ENCODE results near the gene TBX2.

DNA sequence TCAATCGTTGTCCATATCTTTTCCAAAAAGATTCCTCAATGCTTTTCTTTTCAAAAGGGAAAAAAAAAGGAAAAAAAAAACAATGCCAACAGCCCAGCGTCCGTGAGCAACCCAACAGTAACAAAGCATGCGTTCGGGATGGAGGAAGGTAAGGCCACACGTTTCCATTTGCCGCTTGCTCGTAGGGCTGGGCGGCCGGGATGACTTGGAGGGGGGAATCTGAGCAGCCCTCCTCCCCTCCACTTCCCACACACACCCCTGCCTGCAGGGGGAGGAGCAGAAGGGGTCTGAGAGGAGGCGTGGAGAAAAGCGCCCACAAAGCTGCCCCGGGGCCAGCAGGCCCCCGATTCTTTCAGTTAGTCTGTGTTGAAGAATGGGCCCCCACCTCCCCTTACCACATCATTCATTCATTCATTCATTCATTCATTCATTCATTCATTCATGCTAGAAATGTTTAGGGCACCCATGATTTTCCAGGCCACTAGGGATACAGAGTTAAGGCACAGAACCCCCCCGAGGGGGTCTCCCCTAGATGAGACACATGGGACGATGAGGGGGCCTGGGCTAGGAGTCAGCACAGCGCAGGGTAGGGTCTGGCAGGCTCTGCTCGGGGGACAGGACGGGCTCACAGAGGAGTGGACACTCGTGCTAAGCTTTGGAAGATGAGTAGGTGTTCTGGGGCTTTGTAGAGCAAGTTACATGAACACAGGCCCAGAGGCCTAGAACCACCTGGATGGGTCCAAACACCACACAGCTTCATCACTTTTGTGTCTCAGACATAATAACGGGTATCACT lies 10.9 kb upstream of the TBX2 start:
- TF ChIP-seq EZH2 (IDR thresholded peaks at IDR 0.05; ENCODE audit: low read length) = no peak
- TF ChIP-seq, protein P1, sequence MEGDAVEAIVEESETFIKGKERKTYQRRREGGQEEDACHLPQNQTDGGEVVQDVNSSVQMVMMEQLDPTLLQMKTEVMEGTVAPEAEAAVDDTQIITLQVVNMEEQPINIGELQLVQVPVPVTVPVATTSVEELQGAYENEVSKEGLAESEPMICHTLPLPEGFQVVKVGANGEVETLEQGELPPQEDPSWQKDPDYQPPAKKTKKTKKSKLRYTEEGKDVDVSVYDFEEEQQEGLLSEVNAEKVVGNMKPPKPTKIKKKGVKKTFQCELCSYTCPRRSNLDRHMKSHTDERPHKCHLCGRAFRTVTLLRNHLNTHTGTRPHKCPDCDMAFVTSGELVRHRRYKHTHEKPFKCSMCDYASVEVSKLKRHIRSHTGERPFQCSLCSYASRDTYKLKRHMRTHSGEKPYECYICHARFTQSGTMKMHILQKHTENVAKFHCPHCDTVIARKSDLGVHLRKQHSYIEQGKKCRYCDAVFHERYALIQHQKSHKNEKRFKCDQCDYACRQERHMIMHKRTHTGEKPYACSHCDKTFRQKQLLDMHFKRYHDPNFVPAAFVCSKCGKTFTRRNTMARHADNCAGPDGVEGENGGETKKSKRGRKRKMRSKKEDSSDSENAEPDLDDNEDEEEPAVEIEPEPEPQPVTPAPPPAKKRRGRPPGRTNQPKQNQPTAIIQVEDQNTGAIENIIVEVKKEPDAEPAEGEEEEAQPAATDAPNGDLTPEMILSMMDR (optimal IDR thresholded peaks at IDR 0.05 in 1 of 3, IDR thresholded peaks at IDR 0.05 in 1 of 3, conservative IDR thresholded peaks at IDR 0.05 in 1 of 3; ENCODE audit: extremely low read depth in 1 of 3, insufficient read depth in 2 of 3, low read length in 3 of 3) = no peak

All from keratinocyte (primary cell).